Measurements from ENCODE around the gene CDC42EP3.

Gene CDC42EP3

GRCh38 chr2:37637985-37638384 lies 33.5 kb downstream of the CDC42EP3 start:
- no peaks in the 10 kb centered on the region for H3K9me3 ChIP-seq (ENCODE audit: control insufficient read depth in 1 of 2, low read length in 2 of 2)
- no peak overlapping the region for H3K4me3 ChIP-seq (ENCODE audit: low read depth in 1 of 2, low read length in 2 of 2)
- no peaks in the 10 kb centered on the region for H3K36me3 ChIP-seq (ENCODE audit: control insufficient read depth in 1 of 2, insufficient read depth in 2 of 2, low read length in 2 of 2)
- H3K4me1 ChIP-seq (ENCODE audit: control insufficient read depth in 1 of 2, insufficient read depth in 2 of 2, low read length in 2 of 2), result peaks cover 11 to 12% of the 10 kb centered on the region in 2 donors
- H3K27ac ChIP-seq (ENCODE audit: low read depth, low read length), result no peak overlapping the region
- no peak overlapping the region for H3K9ac ChIP-seq (ENCODE audit: low read depth in 1 of 2, low read length in 2 of 2)
- H3K27me3 ChIP-seq (ENCODE audit: control insufficient read depth in 1 of 2, insufficient read depth in 2 of 2, low read length in 2 of 2), result no peaks in the 10 kb centered on the region

DNA sequence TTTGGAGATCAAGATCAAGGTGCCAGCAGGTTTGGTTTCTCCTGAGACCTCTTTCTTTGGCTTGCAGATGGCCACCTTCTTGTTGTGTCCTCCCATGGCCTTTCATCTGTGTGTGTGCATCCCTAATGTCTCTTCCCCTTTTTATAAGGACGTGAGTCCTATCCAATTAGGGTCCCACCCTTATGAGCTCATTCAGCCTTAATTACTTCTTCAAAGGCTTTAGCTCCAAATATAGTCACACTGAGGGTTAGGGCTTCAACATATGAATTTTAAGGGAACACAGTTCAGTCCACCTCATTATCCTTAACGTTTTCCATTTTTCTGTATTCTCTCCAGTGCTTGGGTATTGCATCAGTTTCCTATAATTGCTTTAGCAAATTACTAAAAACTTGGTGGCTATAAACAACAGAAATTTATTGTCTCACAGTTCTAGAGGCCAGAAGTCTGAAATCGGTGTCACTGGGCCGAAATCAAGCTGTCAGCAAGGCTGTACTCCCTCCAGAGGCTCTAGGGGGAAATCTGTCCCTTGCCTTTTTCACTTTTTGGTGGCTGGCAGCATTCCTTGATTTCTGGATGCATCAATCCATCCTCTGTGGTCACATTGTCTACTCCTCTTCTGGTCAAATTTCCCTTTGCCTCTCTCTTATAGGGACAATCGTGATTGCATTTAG lies 34.1 kb downstream of the CDC42EP3 start:
- H3K4me3 ChIP-seq (ENCODE audit: low read depth in 1 of 2, low read length in 2 of 2), result no peak overlapping the region
- peaks cover 11 to 12% of the 10 kb centered on the region in 2 donors for H3K4me1 ChIP-seq (ENCODE audit: control insufficient read depth in 1 of 2, insufficient read depth in 2 of 2, low read length in 2 of 2)
- no peak overlapping the region for H3K9ac ChIP-seq (ENCODE audit: low read depth in 1 of 2, low read length in 2 of 2)
- no peaks in the 10 kb centered on the region for H3K36me3 ChIP-seq (ENCODE audit: control insufficient read depth in 1 of 2, insufficient read depth in 2 of 2, low read length in 2 of 2)
- H3K9me3 ChIP-seq (ENCODE audit: control insufficient read depth in 1 of 2, low read length in 2 of 2), result no peaks in the 10 kb centered on the region
- H3K27ac ChIP-seq (ENCODE audit: low read depth, low read length), result no peak overlapping the region
- H3K27me3 ChIP-seq (ENCODE audit: control insufficient read depth in 1 of 2, insufficient read depth in 2 of 2, low read length in 2 of 2), result no peaks in the 10 kb centered on the region

DNA sequence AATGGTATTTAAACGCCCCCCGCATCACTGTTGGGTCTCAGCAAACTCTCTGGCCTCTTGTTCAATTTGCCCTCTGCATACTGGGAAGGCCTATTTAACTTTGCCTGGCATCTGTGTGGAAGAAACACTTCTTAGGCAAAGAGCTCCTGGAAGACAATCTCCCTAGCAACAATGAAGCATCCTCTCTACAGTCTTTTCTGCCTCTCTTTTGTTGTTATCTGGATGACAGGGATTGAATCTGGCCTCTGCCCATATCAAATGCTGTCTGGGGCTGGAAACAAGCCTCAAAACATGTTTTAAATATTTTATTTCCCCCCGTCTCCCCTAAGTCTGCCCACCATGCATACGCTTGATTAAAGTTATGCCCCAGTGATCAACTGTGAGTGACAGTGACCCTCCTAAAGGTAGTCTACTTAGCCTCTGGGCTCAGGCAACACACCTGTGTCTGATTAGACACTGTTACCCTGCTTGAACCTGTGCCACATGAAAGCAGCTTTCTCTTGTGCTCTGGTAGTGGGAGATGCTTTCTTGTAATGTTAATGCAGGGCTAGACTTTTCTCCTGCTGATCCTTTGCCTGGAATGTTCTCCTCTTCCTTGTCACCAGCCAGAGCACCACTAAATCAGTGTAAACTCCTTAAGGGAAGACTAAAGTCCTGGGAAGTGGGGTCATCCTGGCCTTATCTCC lies 34.9 kb downstream of the CDC42EP3 start:
- Histone ChIP-seq H3K36me3 (ENCODE audit: control insufficient read depth in 1 of 2, insufficient read depth in 2 of 2, low read length in 2 of 2) (no peaks in the 10 kb centered on the region), H3K27me3 (ENCODE audit: control insufficient read depth in 1 of 2, insufficient read depth in 2 of 2, low read length in 2 of 2) (no peaks in the 10 kb centered on the region), H3K4me1 (ENCODE audit: control insufficient read depth in 1 of 2, insufficient read depth in 2 of 2, low read length in 2 of 2) (peaks cover 11 to 12% of the 10 kb centered on the region in 2 donors), H3K9me3 (ENCODE audit: control insufficient read depth in 1 of 2, low read length in 2 of 2) (no peaks in the 10 kb centered on the region), H3K4me3 (ENCODE audit: low read depth in 1 of 2, low read length in 2 of 2) (no peak overlapping the region), H3K27ac (ENCODE audit: low read depth, low read length) (no peak overlapping the region), H3K9ac (ENCODE audit: low read depth in 1 of 2, low read length in 2 of 2) (no peak overlapping the region)

GRCh38 chr2:37635504-37636380 lies 35.7 kb downstream of the CDC42EP3 start:
- Histone ChIP-seq H3K36me3 (ENCODE audit: control insufficient read depth in 1 of 2, insufficient read depth in 2 of 2, low read length in 2 of 2) (no peaks in the 10 kb centered on the region), H3K27me3 (ENCODE audit: control insufficient read depth in 1 of 2, insufficient read depth in 2 of 2, low read length in 2 of 2) (no peaks in the 10 kb centered on the region), H3K4me3 (ENCODE audit: low read depth in 1 of 2, low read length in 2 of 2) (no peak overlapping the region), H3K9me3 (ENCODE audit: control insufficient read depth in 1 of 2, low read length in 2 of 2) (no peaks in the 10 kb centered on the region), H3K9ac (ENCODE audit: low read depth in 1 of 2, low read length in 2 of 2) (no peak overlapping the region), H3K27ac (ENCODE audit: low read depth, low read length) (no peak overlapping the region), H3K4me1 (ENCODE audit: control insufficient read depth in 1 of 2, insufficient read depth in 2 of 2, low read length in 2 of 2) (peaks cover 11 to 12% of the 10 kb centered on the region in 2 donors)

DNA sequence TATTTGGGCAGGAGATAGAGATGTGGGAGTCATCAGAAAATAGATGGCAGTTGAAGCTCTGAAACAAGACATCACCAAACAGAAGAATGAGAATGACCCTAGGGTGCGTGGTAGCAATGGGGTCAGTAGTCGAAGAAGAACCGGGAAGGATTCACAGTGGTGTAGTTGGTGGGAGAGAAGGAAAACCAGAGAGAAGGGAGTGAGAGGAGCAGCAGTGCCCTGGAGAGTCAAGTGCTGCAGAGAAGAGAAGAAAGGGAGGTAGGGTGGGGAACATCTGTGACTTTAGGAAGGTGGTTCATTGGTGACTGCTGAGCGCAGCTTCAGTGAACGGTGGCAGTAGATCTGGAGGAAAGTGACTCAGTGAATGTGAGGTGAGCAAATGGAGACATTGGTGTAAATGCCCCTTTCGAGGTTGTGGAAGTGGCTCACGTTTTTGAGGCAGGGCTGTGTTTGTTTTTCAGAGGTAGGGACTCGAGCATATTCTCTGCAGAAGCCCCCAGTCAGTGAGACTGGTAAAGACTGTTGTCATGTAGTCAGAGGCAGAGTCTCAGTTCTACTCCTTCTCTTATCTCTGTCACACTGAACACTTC lies 36.4 kb downstream of the CDC42EP3 start:
- Histone ChIP-seq H3K4me3 (ENCODE audit: low read depth in 1 of 2, low read length in 2 of 2) (no peak overlapping the region), H3K9ac (ENCODE audit: low read depth in 1 of 2, low read length in 2 of 2) (no peak overlapping the region), H3K27me3 (ENCODE audit: control insufficient read depth in 1 of 2, insufficient read depth in 2 of 2, low read length in 2 of 2) (no peaks in the 10 kb centered on the region), H3K36me3 (ENCODE audit: control insufficient read depth in 1 of 2, insufficient read depth in 2 of 2, low read length in 2 of 2) (no peaks in the 10 kb centered on the region), H3K9me3 (ENCODE audit: control insufficient read depth in 1 of 2, low read length in 2 of 2) (no peaks in the 10 kb centered on the region), H3K27ac (ENCODE audit: low read depth, low read length) (no peak overlapping the region), H3K4me1 (ENCODE audit: control insufficient read depth in 1 of 2, insufficient read depth in 2 of 2, low read length in 2 of 2) (peaks cover 11 to 12% of the 10 kb centered on the region in 2 donors)

GRCh38 chr2:37633845-37634244 lies 37.6 kb downstream of the CDC42EP3 start:
- Histone ChIP-seq H3K36me3 (ENCODE audit: control insufficient read depth in 1 of 2, insufficient read depth in 2 of 2, low read length in 2 of 2) (no peaks in the 10 kb centered on the region), H3K4me3 (ENCODE audit: low read depth in 1 of 2, low read length in 2 of 2) (no peak overlapping the region), H3K4me1 (ENCODE audit: control insufficient read depth in 1 of 2, insufficient read depth in 2 of 2, low read length in 2 of 2) (peaks cover 11 to 12% of the 10 kb centered on the region in 2 donors), H3K27me3 (ENCODE audit: control insufficient read depth in 1 of 2, insufficient read depth in 2 of 2, low read length in 2 of 2) (no peaks in the 10 kb centered on the region), H3K9ac (ENCODE audit: low read depth in 1 of 2, low read length in 2 of 2) (no peak overlapping the region), H3K9me3 (ENCODE audit: control insufficient read depth in 1 of 2, low read length in 2 of 2) (no peaks in the 10 kb centered on the region), H3K27ac (ENCODE audit: low read depth, low read length) (no peak overlapping the region)

GRCh38 chr2:37633234-37633633 lies 38.2 kb downstream of the CDC42EP3 start:
- Histone ChIP-seq H3K27me3 (ENCODE audit: control insufficient read depth in 1 of 2, insufficient read depth in 2 of 2, low read length in 2 of 2) (no peaks in the 10 kb centered on the region), H3K9me3 (ENCODE audit: control insufficient read depth in 1 of 2, low read length in 2 of 2) (no peaks in the 10 kb centered on the region), H3K36me3 (ENCODE audit: control insufficient read depth in 1 of 2, insufficient read depth in 2 of 2, low read length in 2 of 2) (no peaks in the 10 kb centered on the region), H3K4me3 (ENCODE audit: low read depth in 1 of 2, low read length in 2 of 2) (no peak overlapping the region), H3K9ac (ENCODE audit: low read depth in 1 of 2, low read length in 2 of 2) (no peak overlapping the region), H3K27ac (ENCODE audit: low read depth, low read length) (no peak overlapping the region), H3K4me1 (ENCODE audit: control insufficient read depth in 1 of 2, insufficient read depth in 2 of 2, low read length in 2 of 2) (peaks cover 11 to 12% of the 10 kb centered on the region in 2 donors)

DNA sequence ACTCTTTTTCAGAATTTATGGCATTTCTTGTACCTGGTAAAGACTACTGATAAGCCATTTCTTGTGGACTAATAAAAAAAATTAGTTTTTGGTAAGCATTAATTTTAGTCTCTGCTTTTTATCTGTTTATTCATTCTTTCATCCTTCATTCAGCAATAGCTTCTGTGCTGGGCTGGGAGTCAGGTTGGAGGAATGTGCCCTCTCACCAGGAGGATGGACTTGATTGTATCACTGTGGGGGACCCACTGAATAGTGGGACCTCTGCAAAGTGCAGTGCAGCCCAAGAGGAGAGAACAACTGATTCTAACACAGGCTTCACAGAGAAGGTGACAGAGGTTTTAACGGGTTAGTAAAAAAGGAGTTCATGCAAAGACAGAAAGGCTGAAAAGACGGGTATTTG lies 39.1 kb downstream of the CDC42EP3 start:
- no peak overlapping the region for H3K4me3 ChIP-seq (ENCODE audit: low read depth in 1 of 2, low read length in 2 of 2)

DNA sequence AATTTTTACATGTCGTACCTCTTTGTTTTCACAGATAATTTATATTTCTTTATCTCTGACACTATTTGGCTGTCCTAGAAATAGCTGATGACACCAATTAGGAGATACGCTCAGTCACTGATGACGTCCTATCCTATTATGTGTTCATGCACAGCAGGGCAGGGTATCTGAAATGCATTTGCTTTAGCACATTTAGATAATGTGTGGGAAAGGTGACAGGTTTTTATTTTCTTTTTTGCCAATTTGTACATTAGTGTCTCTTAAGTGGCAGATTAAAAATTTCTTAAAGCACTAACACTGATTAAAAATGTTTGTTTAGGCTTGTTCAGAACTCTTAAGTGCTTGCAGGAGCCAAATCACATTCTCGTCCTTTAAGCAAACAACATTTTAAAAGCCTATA lies 39.7 kb downstream of the CDC42EP3 start:
- H3K9ac ChIP-seq (ENCODE audit: low read depth in 1 of 2, low read length in 2 of 2), result no peak overlapping the region

More for the DNA sequence above, 39.1 kb downstream of the CDC42EP3 start:
- Histone ChIP-seq H3K36me3 (ENCODE audit: control insufficient read depth in 1 of 2, insufficient read depth in 2 of 2, low read length in 2 of 2) (no peaks in the 10 kb centered on the region), H3K4me1 (ENCODE audit: control insufficient read depth in 1 of 2, insufficient read depth in 2 of 2, low read length in 2 of 2) (peaks cover 11 to 12% of the 10 kb centered on the region in 2 donors), H3K27me3 (ENCODE audit: control insufficient read depth in 1 of 2, insufficient read depth in 2 of 2, low read length in 2 of 2) (no peaks in the 10 kb centered on the region), H3K27ac (ENCODE audit: low read depth, low read length) (no peak overlapping the region), H3K9ac (ENCODE audit: low read depth in 1 of 2, low read length in 2 of 2) (no peak overlapping the region), H3K9me3 (ENCODE audit: control insufficient read depth in 1 of 2, low read length in 2 of 2) (no peaks in the 10 kb centered on the region)

More for the DNA sequence above, 39.7 kb downstream of the CDC42EP3 start:
- peaks cover 10 to 12% of the 10 kb centered on the region in 2 donors for H3K4me1 ChIP-seq (ENCODE audit: control insufficient read depth in 1 of 2, insufficient read depth in 2 of 2, low read length in 2 of 2)
- H3K36me3 ChIP-seq (ENCODE audit: control insufficient read depth in 1 of 2, insufficient read depth in 2 of 2, low read length in 2 of 2), result no peaks in the 10 kb centered on the region
- no peaks in the 10 kb centered on the region for H3K27me3 ChIP-seq (ENCODE audit: control insufficient read depth in 1 of 2, insufficient read depth in 2 of 2, low read length in 2 of 2)
- no peaks in the 10 kb centered on the region for H3K9me3 ChIP-seq (ENCODE audit: control insufficient read depth in 1 of 2, low read length in 2 of 2)
- no peak overlapping the region for H3K4me3 ChIP-seq (ENCODE audit: low read depth in 1 of 2, low read length in 2 of 2)
- no peak overlapping the region for H3K27ac ChIP-seq (ENCODE audit: low read depth, low read length)

All from duodenal mucosa (tissue), 2 donors.